ENCODE measurements around the gene MARS1. TPM values are rescaled to one million over a fixed set of nuclear protein-coding genes. Genes with fewer than 3 reads are reported as not detected.

MARS1 gene
- total RNA-seq, 2 donors from 2014 or later, result 36.9 to 41.0 TPM

DNA sequence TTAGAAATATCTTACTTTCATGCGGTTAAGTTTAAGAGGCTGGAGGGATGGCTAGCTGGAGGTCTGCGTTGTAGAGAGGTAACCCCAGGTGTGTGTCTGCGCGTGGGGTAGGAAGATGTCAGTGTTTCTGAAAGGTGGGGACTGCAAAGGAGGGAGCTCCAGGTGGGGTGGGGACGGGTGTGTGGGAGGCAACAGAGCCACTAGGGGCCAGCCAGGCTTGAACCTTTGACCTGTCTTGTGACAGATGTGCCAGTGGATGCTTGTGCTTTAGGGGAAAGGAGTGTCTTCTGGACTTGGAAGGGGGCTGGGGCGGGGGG, 27.4 kb upstream of the MARS1 start:
- Histone ChIP-seq H3K27me3 (no peaks in the 10 kb centered on the region), H3K27ac (peak overlapping the region in 1 of 2 donors; percentile 72), H3K9me3 (no peaks in the 10 kb centered on the region), H3K36me3 (no peaks in the 10 kb centered on the region), H3K4me1 (peaks cover 0 to 34% of the 10 kb centered on the region in 2 donors), H3K4me3 (peak overlapping the region in 1 of 2 donors; percentile 73)
- TF ChIP-seq, protein P1, sequence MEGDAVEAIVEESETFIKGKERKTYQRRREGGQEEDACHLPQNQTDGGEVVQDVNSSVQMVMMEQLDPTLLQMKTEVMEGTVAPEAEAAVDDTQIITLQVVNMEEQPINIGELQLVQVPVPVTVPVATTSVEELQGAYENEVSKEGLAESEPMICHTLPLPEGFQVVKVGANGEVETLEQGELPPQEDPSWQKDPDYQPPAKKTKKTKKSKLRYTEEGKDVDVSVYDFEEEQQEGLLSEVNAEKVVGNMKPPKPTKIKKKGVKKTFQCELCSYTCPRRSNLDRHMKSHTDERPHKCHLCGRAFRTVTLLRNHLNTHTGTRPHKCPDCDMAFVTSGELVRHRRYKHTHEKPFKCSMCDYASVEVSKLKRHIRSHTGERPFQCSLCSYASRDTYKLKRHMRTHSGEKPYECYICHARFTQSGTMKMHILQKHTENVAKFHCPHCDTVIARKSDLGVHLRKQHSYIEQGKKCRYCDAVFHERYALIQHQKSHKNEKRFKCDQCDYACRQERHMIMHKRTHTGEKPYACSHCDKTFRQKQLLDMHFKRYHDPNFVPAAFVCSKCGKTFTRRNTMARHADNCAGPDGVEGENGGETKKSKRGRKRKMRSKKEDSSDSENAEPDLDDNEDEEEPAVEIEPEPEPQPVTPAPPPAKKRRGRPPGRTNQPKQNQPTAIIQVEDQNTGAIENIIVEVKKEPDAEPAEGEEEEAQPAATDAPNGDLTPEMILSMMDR (IDR thresholded peaks at IDR 0.05), result no peak
- no peak for DNase-seq (ENCODE audit: low spot score)

DNA sequence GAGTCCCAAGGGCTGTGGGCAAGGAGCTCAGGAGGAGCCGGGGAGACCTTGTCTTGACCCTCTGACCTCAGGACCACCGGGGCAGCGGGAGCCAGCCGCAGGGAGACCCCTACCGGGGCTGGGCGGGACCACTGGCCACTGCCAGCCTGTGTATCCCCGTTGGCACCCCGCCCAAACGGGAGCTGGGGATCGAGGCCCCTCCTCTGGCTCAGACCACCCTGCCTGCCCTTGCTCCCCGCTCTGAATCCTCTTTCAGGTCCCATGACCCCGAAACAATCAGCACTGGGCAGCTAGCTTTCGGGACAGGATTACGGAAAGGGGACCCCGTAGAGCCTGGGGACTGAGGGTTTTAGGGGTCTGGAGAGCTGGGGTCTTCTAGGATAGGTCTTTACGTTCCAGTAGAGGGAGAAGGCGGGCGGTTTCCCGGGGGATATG, 27.0 kb upstream of the MARS1 start:
- H3K36me3 ChIP-seq, result no peaks in the 10 kb centered on the region
- H3K27me3 ChIP-seq, result no peaks in the 10 kb centered on the region
- H3K4me1 ChIP-seq, result peaks cover 0 to 34% of the 10 kb centered on the region in 2 donors
- DNase-seq (ENCODE audit: low spot score), result no peak
- TF ChIP-seq, protein P1 (IDR thresholded peaks at IDR 0.05), result no peak
- H3K4me3 ChIP-seq, result peak overlapping the region; percentile 44 to 73
- peak overlapping the region; percentile 72 to 73 for H3K27ac ChIP-seq
- H3K9me3 ChIP-seq, result no peaks in the 10 kb centered on the region

DNA sequence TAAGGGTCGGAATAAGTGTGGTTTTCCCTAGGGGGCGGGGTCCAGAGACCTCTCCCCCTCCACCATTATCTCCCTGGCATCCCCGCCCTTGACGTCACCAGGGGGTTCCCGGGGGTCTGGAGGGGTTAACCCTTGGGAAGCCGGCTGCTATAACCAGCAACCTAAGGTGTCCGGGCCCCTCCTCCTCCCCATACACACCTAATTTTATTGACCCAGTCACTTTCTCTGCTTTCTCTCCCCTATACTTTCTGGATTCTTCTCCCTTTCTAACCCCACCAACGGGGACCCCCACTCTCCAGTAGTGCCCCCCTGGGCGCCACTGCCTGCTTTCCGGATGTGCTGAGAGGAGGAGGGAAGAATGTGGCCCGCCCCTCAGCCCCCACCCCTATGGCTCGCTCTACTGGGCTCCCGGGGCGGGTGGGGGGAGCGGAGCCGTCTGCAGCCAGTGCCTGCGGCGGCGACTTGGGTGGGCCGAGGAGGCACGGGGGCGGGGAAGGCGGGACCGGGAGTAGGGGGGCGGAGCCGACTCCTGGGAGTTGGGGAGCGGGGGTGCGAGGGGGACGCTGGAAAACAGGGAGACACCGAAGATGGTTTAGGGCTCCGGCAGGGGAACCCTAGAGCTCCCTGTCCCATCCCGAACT, 26.5 kb upstream of the MARS1 start:
- Histone ChIP-seq H3K36me3 (no peaks in the 10 kb centered on the region), H3K4me1 (peaks cover 0 to 34% of the 10 kb centered on the region in 2 donors), H3K27me3 (no peaks in the 10 kb centered on the region), H3K4me3 (peak overlapping the region; percentile 44 to 73), H3K27ac (peak overlapping the region; percentile 72 to 73), H3K9me3 (no peaks in the 10 kb centered on the region)
- peak; percentile 71 for DNase-seq (ENCODE audit: low spot score)
- TF ChIP-seq, protein P1 (IDR thresholded peaks at IDR 0.05), result no peak

GRCh38 chr12:57461917-57462250, 26.0 kb upstream of the MARS1 start:
- TF ChIP-seq, protein P1 (IDR thresholded peaks at IDR 0.05), result no peak
- peak overlapping the region; percentile 44 to 73 for H3K4me3 ChIP-seq
- H3K9me3 ChIP-seq, result no peaks in the 10 kb centered on the region
- DNase-seq (ENCODE audit: low spot score), result no peak
- no peaks in the 10 kb centered on the region for H3K36me3 ChIP-seq
- peaks cover 0 to 34% of the 10 kb centered on the region in 2 donors for H3K4me1 ChIP-seq
- H3K27ac ChIP-seq, result peak overlapping the region; percentile 72 to 73
- no peaks in the 10 kb centered on the region for H3K27me3 ChIP-seq

GRCh38 chr12:57462251-57462911, 25.5 kb upstream of the MARS1 start:
- TF ChIP-seq, protein P1 (IDR thresholded peaks at IDR 0.05), result peak; percentile 95 to 96
- Histone ChIP-seq H3K27me3 (no peaks in the 10 kb centered on the region), H3K9me3 (no peaks in the 10 kb centered on the region), H3K27ac (peak overlapping the region; percentile 72 to 73), H3K4me3 (peak overlapping the region; percentile 44 to 73), H3K4me1 (peaks cover 0 to 34% of the 10 kb centered on the region in 2 donors), H3K36me3 (no peaks in the 10 kb centered on the region)
- DNase-seq (ENCODE audit: low spot score), result peak; percentile 88

Data from right atrium auricular region (tissue), 2 donors.